Hepatocyte (in vitro differentiated cells): ENCODE measurements around the gene GRB10.

Experiments
- EZH2 ChIP-seq: fragments of 200-600 bp; sonication (generic); IDR thresholded peaks from 2 replicates; pipeline ENCODE4 v1.6.1; 2016; ENCODE audit warnings: antibody characterized with exemption, mild to moderate bottlenecking, borderline replicate concordance
- EZH2phosphoT487 ChIP-seq: fragments of 200-600 bp; sonication (generic); IDR thresholded peaks from one replicate; pipeline ENCODE4 v1.6.1; 2018; ENCODE audit warnings: antibody characterized with exemption, mild to moderate bottlenecking, low read depth, moderate library complexity; ENCODE audit not compliant: unreplicated experiment, severe bottlenecking
- TF ChIP-seq, protein P1 (sequence below): fragments of 200-600 bp; sonication (generic); IDR thresholded peaks from 2 replicates; pipeline ENCODE4 v1.5.1; 2016; ENCODE audit warnings: antibody characterized with exemption, mild to moderate bottlenecking; ENCODE audit not compliant: poor library complexity

DNA sequence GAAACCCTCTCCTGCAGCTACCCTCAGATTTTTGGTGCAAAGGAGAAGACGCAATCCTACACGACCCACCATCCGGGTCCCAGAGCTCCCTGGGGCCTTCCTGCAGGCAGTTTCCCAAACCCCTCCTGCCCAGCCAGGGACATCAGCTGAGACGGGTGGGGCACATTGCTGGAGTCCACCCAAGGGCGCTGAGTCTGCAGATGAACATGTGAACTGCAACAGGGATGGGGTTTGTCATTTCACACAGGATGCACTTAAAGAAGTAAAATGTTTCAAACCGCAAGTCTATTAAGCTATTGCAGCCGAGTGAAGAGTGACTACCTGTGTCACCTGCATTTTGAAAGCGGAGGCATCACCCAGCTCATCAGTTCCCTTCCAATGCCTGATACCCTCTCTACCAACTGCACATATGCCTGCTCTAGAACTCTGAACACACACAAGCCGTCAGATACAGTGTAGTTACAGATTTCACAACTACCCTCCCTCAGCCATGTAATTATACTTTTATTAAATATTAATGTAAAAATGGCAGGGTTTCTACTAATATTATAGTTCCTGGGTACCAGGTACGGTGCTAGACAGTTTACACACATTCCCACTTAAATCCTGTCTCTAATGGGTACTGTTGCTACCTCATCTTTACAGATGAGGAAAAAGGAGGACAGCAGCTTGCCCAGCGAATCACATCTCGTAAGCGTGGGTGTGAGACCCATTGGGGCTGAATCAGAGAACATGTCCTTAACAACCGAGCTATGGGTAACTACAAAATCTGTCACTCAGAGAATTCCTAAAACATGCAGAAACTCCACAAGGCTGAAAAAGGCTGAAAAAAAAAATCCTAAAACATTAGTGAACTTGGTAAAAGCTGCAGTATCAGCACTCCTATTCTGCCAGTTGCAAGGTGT is 71.2 kb downstream of the GRB10 start:
- TF ChIP-seq, protein P1, sequence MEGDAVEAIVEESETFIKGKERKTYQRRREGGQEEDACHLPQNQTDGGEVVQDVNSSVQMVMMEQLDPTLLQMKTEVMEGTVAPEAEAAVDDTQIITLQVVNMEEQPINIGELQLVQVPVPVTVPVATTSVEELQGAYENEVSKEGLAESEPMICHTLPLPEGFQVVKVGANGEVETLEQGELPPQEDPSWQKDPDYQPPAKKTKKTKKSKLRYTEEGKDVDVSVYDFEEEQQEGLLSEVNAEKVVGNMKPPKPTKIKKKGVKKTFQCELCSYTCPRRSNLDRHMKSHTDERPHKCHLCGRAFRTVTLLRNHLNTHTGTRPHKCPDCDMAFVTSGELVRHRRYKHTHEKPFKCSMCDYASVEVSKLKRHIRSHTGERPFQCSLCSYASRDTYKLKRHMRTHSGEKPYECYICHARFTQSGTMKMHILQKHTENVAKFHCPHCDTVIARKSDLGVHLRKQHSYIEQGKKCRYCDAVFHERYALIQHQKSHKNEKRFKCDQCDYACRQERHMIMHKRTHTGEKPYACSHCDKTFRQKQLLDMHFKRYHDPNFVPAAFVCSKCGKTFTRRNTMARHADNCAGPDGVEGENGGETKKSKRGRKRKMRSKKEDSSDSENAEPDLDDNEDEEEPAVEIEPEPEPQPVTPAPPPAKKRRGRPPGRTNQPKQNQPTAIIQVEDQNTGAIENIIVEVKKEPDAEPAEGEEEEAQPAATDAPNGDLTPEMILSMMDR, result no peak
- TF ChIP-seq EZH2 (no peak), EZH2phosphoT487 (no peak)
